Aorta (tissue), 5 donors: ENCODE data around the gene GGT6. TPM values are rescaled to one million over a fixed set of nuclear protein-coding genes. Genes with fewer than 3 reads are reported as not detected.

ENCODE experiments used
- ATAC-seq: fragments of 200-7000 bp; cut with Tn5 transposase; one replicate; pipeline ENCODE4 v1.9.1; 2022; ENCODE audit warnings: moderate library complexity; ENCODE audit not compliant: low FRiP score
- DNase-seq, 2 donors: peaks; one replicate each; pipeline ENCODE4 v3.0.0-alpha.2; 2020
- H3K27ac ChIP-seq, 2 donors: one replicate each; pipeline ENCODE4 v1.5.1; 2013; ENCODE audit warnings: low read length in 2 of 2, mild to moderate bottlenecking in 2 of 2, moderate library complexity in 2 of 2, control low read depth in 1 of 2, inconsistent platforms in 1 of 2, low read depth in 1 of 2
- H3K27me3 ChIP-seq, 2 donors: one replicate each; pipeline ENCODE4 v1.6.1; 2013; ENCODE audit warnings: control low read depth in 1 of 2, low read length in 1 of 2, mild to moderate bottlenecking in 1 of 2, moderate library complexity in 1 of 2; ENCODE audit not compliant: insufficient read depth in 2 of 2, control insufficient read depth in 1 of 2
- H3K36me3 ChIP-seq, 2 donors: one replicate each; pipeline ENCODE4 v1.6.1; 2013; ENCODE audit warnings: control low read depth in 1 of 2, low read length in 1 of 2, mild to moderate bottlenecking in 1 of 2; ENCODE audit not compliant: insufficient read depth in 2 of 2, control insufficient read depth in 1 of 2
- H3K4me1 ChIP-seq, 2 donors: one replicate each; pipeline ENCODE4 v1.6.1; 2013; ENCODE audit warnings: low read length in 2 of 2, control low read depth in 1 of 2, mild to moderate bottlenecking in 1 of 2, moderate library complexity in 1 of 2; ENCODE audit not compliant: insufficient read depth in 2 of 2, control insufficient read depth in 1 of 2
- H3K4me3 ChIP-seq, 2 donors: one replicate each; pipeline ENCODE4 v1.5.1; 2013; ENCODE audit warnings: low read length in 2 of 2, control low read depth in 1 of 2, mild to moderate bottlenecking in 1 of 2
- H3K9me3 ChIP-seq: one replicate; pipeline ENCODE4 v1.6.1; 2013; ENCODE audit warnings: mild to moderate bottlenecking, low read length; ENCODE audit not compliant: control insufficient read depth
- WGBS, 2 donors: extraction: QIAGEN DNeasy Blood & Tissue Kit; methylation state at CpG; one replicate each; pipeline ENCODE4 v1.1.7; 2013; 5-methylcytosine and 5-hydroxymethylcytosine counted together
- intact Hi-C, 2 donors: fragments of 100-400 bp; cut with DNase I; formaldehyde crosslinking; loops; one replicate each; pipeline versions ENCODE4 v1.14.2 to v1.15.0; 2022
- polyA plus RNA-seq, 2 donors: library from polyadenylated mRNA; stranded (reverse); fragments of 200-250 nt; gene quantifications; one replicate each; pipeline ENCODE4 v1.2.3, GENCODE V29; 2013
- total RNA-seq, 2 donors: library from RNA; stranded (reverse); fragmentation: NEBNext Ultra II Directional; extraction: Animal tissue kit (Norgen Biotek cat#: 25700); gene quantifications; one replicate each; pipeline ENCODE4 v1.2.1, GENCODE V29; 2021
- donor health status: healthy with polysubstance abuse.
- donor health status: Bipolar disorder and iron deficiency.
- donor health status: DM: no; HTN: no; CAD: no.
- donor health status: DM: no; HTN: no; CAD: no.
- donor health status: DM: yes; HTN: yes; CAD: no.

GGT6 gene
- total and polyA plus RNA-seq, 4 donors = 3.5 TPM; not detected in 3

- H3K9me3 ChIP-seq = no peaks in the 10 kb centered on the region
- ATAC-seq (no peak), DNase-seq (no peak)
- H3K36me3 ChIP-seq = peaks cover 0 to 3% of the 10 kb centered on the region in 2 donors
- H3K27ac ChIP-seq = no peak overlapping the region
- no peak overlapping the region for H3K4me3 ChIP-seq
- no peaks in the 10 kb centered on the region for H3K27me3 ChIP-seq
- intact Hi-C loops = no loop called here
- H3K4me1 ChIP-seq = no peaks in the 10 kb centered on the region
- WGBS, 2 donors = 91% methylated on average over 32 of the region's 32 CpGs
These were observed 15.0 kb downstream of the GGT6 start for GRCh38 chr17:4545217-4545951.

- no peaks in the 10 kb centered on the region for H3K4me1 ChIP-seq
- H3K27me3 ChIP-seq = no peaks in the 10 kb centered on the region
- peaks cover 0 to 3% of the 10 kb centered on the region in 2 donors for H3K36me3 ChIP-seq
- H3K4me3 ChIP-seq = no peak overlapping the region
- H3K27ac ChIP-seq = no peak overlapping the region
- ATAC-seq (no peak), DNase-seq (no peak)
- intact Hi-C loops = no loop called here
- H3K9me3 ChIP-seq = no peaks in the 10 kb centered on the region
- 87 to 92% methylated on average over 15 to 18 of the region's 18 CpGs for WGBS, 2 donors
These were observed 15.5 kb downstream of the GGT6 start for GRCh38 chr17:4544951-4545216.

- 90 to 92% methylated on average over 36 to 37 of the region's 37 CpGs for WGBS, 2 donors
- no peaks in the 10 kb centered on the region for H3K27me3 ChIP-seq
- H3K4me3 ChIP-seq = no peak overlapping the region
- ATAC-seq (no peak), DNase-seq (no peak)
- H3K36me3 ChIP-seq = peaks cover 2 to 3% of the 10 kb centered on the region in 2 donors
- no peaks in the 10 kb centered on the region for H3K4me1 ChIP-seq
- intact Hi-C loops = no loop called here
- no peak overlapping the region for H3K27ac ChIP-seq
- no peaks in the 10 kb centered on the region for H3K9me3 ChIP-seq
These were observed 16.0 kb downstream of the GGT6 start for GRCh38 chr17:4544135-4544950.

- DNase-seq = no peak
- 86 to 87% methylated on average over 19 of the region's 19 CpGs for WGBS, 2 donors
- H3K4me3 ChIP-seq = no peak overlapping the region
- H3K36me3 ChIP-seq = peaks cover 2 to 3% of the 10 kb centered on the region in 2 donors
- ATAC-seq = no peak
- intact Hi-C loops = no loop called here
- H3K9me3 ChIP-seq = no peaks in the 10 kb centered on the region
- H3K27ac ChIP-seq = no peak overlapping the region
- no peaks in the 10 kb centered on the region for H3K4me1 ChIP-seq
- no peaks in the 10 kb centered on the region for H3K27me3 ChIP-seq
These were observed 16.8 kb downstream of the GGT6 start for GRCh38 chr17:4543557-4544026.

- DNase-seq (no peak), ATAC-seq (no peak)
- Histone ChIP-seq H3K9me3 (no peaks in the 10 kb centered on the region), H3K36me3 (peaks cover 0 to 2% of the 10 kb centered on the region in 2 donors), H3K4me1 (no peaks in the 10 kb centered on the region), H3K27me3 (no peaks in the 10 kb centered on the region), H3K27ac (no peak overlapping the region), H3K4me3 (no peak overlapping the region)
- intact Hi-C loops = no loop called here
- WGBS, 2 donors = 92 to 94% methylated on average over 19 of the region's 19 CpGs
These were observed 17.6 kb downstream of the GGT6 start for GRCh38 chr17:4542726-4543191.

GRCh38 chr17:4542003-4542725 lies 18.2 kb downstream of the GGT6 start:
- Histone ChIP-seq H3K36me3 (peaks cover 0 to 2% of the 10 kb centered on the region in 2 donors), H3K4me1 (no peaks in the 10 kb centered on the region), H3K4me3 (no peak overlapping the region), H3K9me3 (no peaks in the 10 kb centered on the region), H3K27ac (no peak overlapping the region), H3K27me3 (no peaks in the 10 kb centered on the region)
- DNase-seq (no peak), ATAC-seq (no peak)
- intact Hi-C loops = no loop called here
- WGBS, 2 donors = 93% methylated on average over 14 of the region's 14 CpGs

- ATAC-seq = no peak
These were observed 18.9 kb downstream of the GGT6 start for GRCh38 chr17:4541328-4542002.

GRCh38 chr17:4540687-4541327 lies 19.6 kb downstream of the GGT6 start:
- no peaks in the 10 kb centered on the region for H3K9me3 ChIP-seq
- DNase-seq (peak in 1 of 2 donors; percentile 79), ATAC-seq (no peak)
- 84 to 85% methylated on average over 15 of the region's 15 CpGs for WGBS, 2 donors
- no peak overlapping the region for H3K4me3 ChIP-seq
- intact Hi-C loops = no loop called here
- no peaks in the 10 kb centered on the region for H3K4me1 ChIP-seq
- peaks cover 0 to 2% of the 10 kb centered on the region in 2 donors for H3K36me3 ChIP-seq
- no peaks in the 10 kb centered on the region for H3K27me3 ChIP-seq
- no peak overlapping the region for H3K27ac ChIP-seq

More at GRCh38 chr17:4541328-4542002, 18.9 kb downstream of the GGT6 start:
- peak in 1 of 2 donors; percentile 76 for DNase-seq
- whole genome bisulfite sequencing, 2 donors = 87% methylated on average over 29 of the region's 29 CpGs
- Histone ChIP-seq H3K27ac (no peak overlapping the region), H3K4me1 (no peaks in the 10 kb centered on the region), H3K9me3 (no peaks in the 10 kb centered on the region), H3K4me3 (no peak overlapping the region), H3K27me3 (no peaks in the 10 kb centered on the region), H3K36me3 (peaks cover 0 to 2% of the 10 kb centered on the region in 2 donors)
- intact Hi-C loops = no loop called here
